DND-41 (cell line): Measurements from ENCODE around the gene DOCK4.

Source experiments
- CTCF ChIP-seq: IDR thresholded peaks from 2 replicates; pipeline ENCODE4 v1.5.1; 2012; ENCODE audit warnings: borderline replicate concordance, low read length, moderate library complexity, mild to moderate bottlenecking; ENCODE audit not compliant: poor library complexity, severe bottlenecking; ENCODE audit errors: extremely low read depth
- EZH2 ChIP-seq: IDR thresholded peaks from 3 replicates; pipeline ENCODE4 v1.6.1; 2012; ENCODE audit warnings: borderline replicate concordance, low read depth, mild to moderate bottlenecking, moderate library complexity, low read length, inconsistent platforms; ENCODE audit not compliant: severe bottlenecking

GRCh38 chr7:112176693-112177415 lies 29.3 kb downstream of the DOCK4 start:
- TF ChIP-seq CTCF (no peak), EZH2 (no peak)
